Hippocampal formation (tissue), 2 donors: Measurements from ENCODE around the gene THSD4.
"Not testable (repeated sequence)": the region's sequence is repeated elsewhere in the genome, so short reads cannot be mapped to it uniquely, and the experiment has no call there.

Source experiments
- DNase-seq, 2 donors: peaks; one replicate each; lab custom pipeline; 2025; lab: John Stamatoyannopoulos, UW

The THSD4 gene

GRCh38 chr15:71189718-71190117 is 74.4 kb downstream of the THSD4 start:
- DNase-seq: no peak

GRCh38 chr15:71191296-71191695 is 76.0 kb downstream of the THSD4 start:
- DNase-seq: no peak

GRCh38 chr15:71192816-71193215 is 77.5 kb downstream of the THSD4 start:
- no peak for DNase-seq

GRCh38 chr15:71194286-71194685 is 79.0 kb downstream of the THSD4 start:
- DNase-seq: no peak

- no peak for DNase-seq
Observed at GRCh38 chr15:71195242-71195641, 80.0 kb downstream of the THSD4 start.

- DNase-seq: no peak
Observed at GRCh38 chr15:71197620-71198019, 82.3 kb downstream of the THSD4 start.

- DNase-seq: no peak
Observed at GRCh38 chr15:71198846-71199245, 83.6 kb downstream of the THSD4 start.

GRCh38 chr15:71199384-71200351 is 84.4 kb downstream of the THSD4 start:
- no peak for DNase-seq

GRCh38 chr15:71201477-71201876 is 86.2 kb downstream of the THSD4 start:
- no peak for DNase-seq

- no peak for DNase-seq
Observed at GRCh38 chr15:71202712-71203111, 87.4 kb downstream of the THSD4 start.

- no peak for DNase-seq
Observed at GRCh38 chr15:71203586-71204474, 88.6 kb downstream of the THSD4 start.

- DNase-seq: no peak
Observed at GRCh38 chr15:71207141-71207540, 91.9 kb downstream of the THSD4 start.

GRCh38 chr15:71212146-71212545 is 96.9 kb downstream of the THSD4 start:
- DNase-seq: no peak

GRCh38 chr15:71213943-71214342 is 98.7 kb downstream of the THSD4 start:
- not testable (repeated sequence) for DNase-seq

- DNase-seq: no peak
Observed at GRCh38 chr15:71215126-71215894, 100.0 kb downstream of the THSD4 start.

GRCh38 chr15:71218272-71218805 is 103.1 kb downstream of the THSD4 start:
- no peak for DNase-seq

GRCh38 chr15:71219101-71219500 is 103.8 kb downstream of the THSD4 start:
- no peak for DNase-seq

GRCh38 chr15:71219645-71220044 is 104.4 kb downstream of the THSD4 start:
- DNase-seq: no peak

GRCh38 chr15:71220828-71221227 is 105.6 kb downstream of the THSD4 start:
- DNase-seq: no peak

GRCh38 chr15:71221417-71221816 is 106.1 kb downstream of the THSD4 start:
- DNase-seq: no peak

- no peak for DNase-seq
Observed at GRCh38 chr15:71223516-71223915, 108.2 kb downstream of the THSD4 start.

GRCh38 chr15:71224024-71224423 is 108.8 kb downstream of the THSD4 start:
- DNase-seq: no peak
